ENCODE results near the gene PTTG1IP2. TPM values are rescaled to one million over a fixed set of nuclear protein-coding genes. Genes with fewer than 3 reads are reported as not detected.
"Not testable (repeated sequence)": the region's sequence is repeated elsewhere in the genome, so short reads cannot be mapped to it uniquely, and the experiment has no call there.

The PTTG1IP2 gene
- total RNA-seq = not detected

- DNase-seq = no peak
Measured at GRCh38 chr7:90469554-90469953, at the start of gene PTTG1IP2. TSS of gene PTTG1IP2 (plus strand) at chr7:90469639. CDS start at chr7:90469787, 148 bp downstream.

- DNase-seq = no peak
Measured at GRCh38 chr7:90421651-90422050, 47.8 kb upstream of the PTTG1IP2 start.

- DNase-seq = no peak
Measured at GRCh38 chr7:90424720-90425119, 44.7 kb upstream of the PTTG1IP2 start.

GRCh38 chr7:90425376-90425775, 44.1 kb upstream of the PTTG1IP2 start:
- DNase-seq = no peak

- DNase-seq = no peak
Measured at GRCh38 chr7:90430614-90431460, 38.6 kb upstream of the PTTG1IP2 start.

- DNase-seq = no peak
Measured at GRCh38 chr7:90432752-90433151, 36.7 kb upstream of the PTTG1IP2 start.

GRCh38 chr7:90433221-90433620, 36.2 kb upstream of the PTTG1IP2 start:
- no peak for DNase-seq

GRCh38 chr7:90445633-90446032, 23.8 kb upstream of the PTTG1IP2 start:
- no peak for DNase-seq

GRCh38 chr7:90446137-90446899, 23.1 kb upstream of the PTTG1IP2 start:
- DNase-seq = no peak

- DNase-seq = no peak
Measured at GRCh38 chr7:90453259-90453891, 16.1 kb upstream of the PTTG1IP2 start.

- no peak for DNase-seq
Measured at GRCh38 chr7:90453931-90454330, 15.5 kb upstream of the PTTG1IP2 start.

GRCh38 chr7:90455163-90456030, 14.0 kb upstream of the PTTG1IP2 start:
- DNase-seq = no peak

GRCh38 chr7:90458104-90458503, 11.3 kb upstream of the PTTG1IP2 start:
- no peak for DNase-seq

- no peak for DNase-seq
Measured at GRCh38 chr7:90459888-90460287, 9.6 kb upstream of the PTTG1IP2 start.

GRCh38 chr7:90461219-90461618, 8.2 kb upstream of the PTTG1IP2 start:
- DNase-seq = no peak

GRCh38 chr7:90463151-90463628, 6.2 kb upstream of the PTTG1IP2 start:
- DNase-seq = not testable (repeated sequence)

- no peak for DNase-seq
Measured at GRCh38 chr7:90465816-90466215, 3.6 kb upstream of the PTTG1IP2 start.

- DNase-seq = no peak
Measured at GRCh38 chr7:90472805-90473540, 3.5 kb downstream of the PTTG1IP2 start.

- no peak for DNase-seq
Measured at GRCh38 chr7:90473814-90474213, 4.4 kb downstream of the PTTG1IP2 start.

GRCh38 chr7:90474284-90475210, 5.1 kb downstream of the PTTG1IP2 start:
- no peak for DNase-seq
